Mesothelial cell of epicardium (in vitro differentiated cells): Measurements from ENCODE around the gene BANF1. TPM values are rescaled to one million over a fixed set of nuclear protein-coding genes. Genes with fewer than 3 reads are reported as not detected.
A peak's percentile ranks its signal among the peaks of the same experiment; 100 is the strongest.

Experiments used
- DNase-seq, 2 experiments: peaks; one replicate each; pipeline ENCODE4 v3.0.0; 2021; ENCODE audit warnings: low spot score in 2 of 2; ENCODE audit not compliant: unreplicated experiment in 2 of 2
- H3K27ac Mint-ChIP-seq: 2 replicates; pipeline ENCODE4 v1.8.0; 2021; ENCODE audit warnings: mixed read lengths
- H3K27me3 Mint-ChIP-seq: 2 replicates; pipeline ENCODE4 v1.8.0; 2021; ENCODE audit warnings: low read depth, mixed read lengths
- H3K36me3 Mint-ChIP-seq: 2 replicates; pipeline ENCODE4 v1.8.0; 2021; ENCODE audit warnings: mixed read lengths
- H3K4me1 Mint-ChIP-seq: 2 replicates; pipeline ENCODE4 v1.8.0; 2021; ENCODE audit warnings: mixed read lengths
- H3K4me3 Mint-ChIP-seq: 2 replicates; pipeline ENCODE4 v1.8.0; 2021; ENCODE audit warnings: mild to moderate bottlenecking, moderate library complexity, mixed read lengths
- H3K9me3 Mint-ChIP-seq: 2 replicates; pipeline ENCODE4 v1.8.0; 2021; ENCODE audit warnings: mixed read lengths
- total RNA-seq: library from RNA; stranded (reverse); gene quantifications from 3 replicates; pipeline ENCODE4 v1.2.1, GENCODE V29; 2021
- TF ChIP-seq, protein P1 (sequence below): fragments of 200-600 bp; sonication (generic); IDR thresholded peaks from one replicate; pipeline ENCODE4 v1.5.0; 2021; ENCODE audit warnings: antibody characterized with exemption; ENCODE audit not compliant: unreplicated experiment

The BANF1 gene
- total RNA-seq, 1 donor from 2014 or later: 170 TPM

- Mint-ChIP-seq H3K27ac (no peak overlapping the region), H3K27me3 (no peaks in the 10 kb centered on the region)
Observed at GRCh38 chr11:65992056-65992455, 10.2 kb upstream of the BANF1 start.

GRCh38 chr11:65997286-65997685 lies 5.0 kb upstream of the BANF1 start:
- Mint-ChIP-seq H3K4me3 (no peak overlapping the region), H3K27ac (no peak overlapping the region)
- no peak for DNase-seq

More at GRCh38 chr11:65992056-65992455, 10.2 kb upstream of the BANF1 start:
- Mint-ChIP-seq H3K36me3 (peaks cover 11% of the 10 kb centered on the region), H3K4me1 (no peaks in the 10 kb centered on the region), H3K4me3 (no peak overlapping the region), H3K9me3 (no peaks in the 10 kb centered on the region)
- DNase-seq: no peak
- TF ChIP-seq, protein P1, sequence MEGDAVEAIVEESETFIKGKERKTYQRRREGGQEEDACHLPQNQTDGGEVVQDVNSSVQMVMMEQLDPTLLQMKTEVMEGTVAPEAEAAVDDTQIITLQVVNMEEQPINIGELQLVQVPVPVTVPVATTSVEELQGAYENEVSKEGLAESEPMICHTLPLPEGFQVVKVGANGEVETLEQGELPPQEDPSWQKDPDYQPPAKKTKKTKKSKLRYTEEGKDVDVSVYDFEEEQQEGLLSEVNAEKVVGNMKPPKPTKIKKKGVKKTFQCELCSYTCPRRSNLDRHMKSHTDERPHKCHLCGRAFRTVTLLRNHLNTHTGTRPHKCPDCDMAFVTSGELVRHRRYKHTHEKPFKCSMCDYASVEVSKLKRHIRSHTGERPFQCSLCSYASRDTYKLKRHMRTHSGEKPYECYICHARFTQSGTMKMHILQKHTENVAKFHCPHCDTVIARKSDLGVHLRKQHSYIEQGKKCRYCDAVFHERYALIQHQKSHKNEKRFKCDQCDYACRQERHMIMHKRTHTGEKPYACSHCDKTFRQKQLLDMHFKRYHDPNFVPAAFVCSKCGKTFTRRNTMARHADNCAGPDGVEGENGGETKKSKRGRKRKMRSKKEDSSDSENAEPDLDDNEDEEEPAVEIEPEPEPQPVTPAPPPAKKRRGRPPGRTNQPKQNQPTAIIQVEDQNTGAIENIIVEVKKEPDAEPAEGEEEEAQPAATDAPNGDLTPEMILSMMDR: no peak

DNA sequence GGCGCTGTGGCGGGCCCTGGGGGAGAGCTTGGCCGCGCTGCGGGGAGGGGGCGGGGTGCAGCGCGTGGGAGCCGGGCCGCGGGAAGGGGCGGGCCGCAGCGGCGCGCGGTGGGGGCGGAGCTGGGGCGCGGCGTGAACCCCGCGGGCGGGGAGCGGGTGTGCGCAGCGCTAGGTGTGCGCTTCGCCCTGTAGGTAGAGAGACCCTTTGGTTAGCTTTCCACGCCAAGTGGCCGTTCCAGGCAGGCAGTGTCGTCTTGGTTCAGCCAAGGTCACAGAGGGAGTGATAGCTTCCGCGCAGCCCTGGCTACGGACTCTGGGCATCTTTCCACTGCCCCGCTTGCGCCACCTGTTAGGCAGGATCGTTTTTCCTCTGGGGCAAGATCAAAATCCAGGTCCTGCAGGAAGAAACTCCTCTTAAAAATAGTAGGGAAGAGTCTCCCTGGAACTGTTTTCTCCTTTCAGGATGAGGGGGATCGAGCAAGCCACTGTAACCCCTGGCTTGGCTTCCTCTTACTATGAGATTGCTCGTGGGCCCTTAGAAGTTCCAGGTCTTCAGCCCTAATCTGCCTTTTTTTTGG lies 434 bp downstream of the BANF1 start:
- DNase-seq: no peak

More at GRCh38 chr11:65997286-65997685, 5.0 kb upstream of the BANF1 start:
- H3K36me3 Mint-ChIP-seq: peaks cover 23% of the 10 kb centered on the region
- H3K9me3 Mint-ChIP-seq: no peaks in the 10 kb centered on the region
- peaks cover 10% of the 10 kb centered on the region for H3K4me1 Mint-ChIP-seq
- TF ChIP-seq, protein P1: no peak
- no peaks in the 10 kb centered on the region for H3K27me3 Mint-ChIP-seq

DNA sequence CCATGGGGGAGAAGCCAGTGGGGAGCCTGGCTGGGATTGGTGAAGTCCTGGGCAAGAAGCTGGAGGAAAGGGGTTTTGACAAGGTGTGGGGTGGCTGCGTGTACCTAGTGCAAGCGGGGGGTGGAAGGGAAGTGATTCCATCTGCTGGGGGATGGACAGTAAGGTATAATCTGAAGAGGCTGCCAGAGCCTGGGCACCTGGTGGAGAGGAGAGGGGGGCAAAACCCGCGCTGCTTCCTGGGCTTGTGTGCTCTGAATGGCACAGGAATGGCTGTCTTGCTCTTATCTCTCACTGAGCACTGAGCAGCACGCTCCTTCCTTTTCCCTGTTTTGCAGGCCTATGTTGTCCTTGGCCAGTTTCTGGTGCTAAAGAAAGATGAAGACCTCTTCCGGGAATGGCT lies 988 bp downstream of the BANF1 start:
- Mint-ChIP-seq H3K36me3 (peaks cover 8% of the 10 kb centered on the region), H3K9me3 (no peaks in the 10 kb centered on the region), H3K27me3 (no peaks in the 10 kb centered on the region), H3K27ac (peak overlapping the region; percentile 90), H3K4me1 (peaks cover 23% of the 10 kb centered on the region), H3K4me3 (peak overlapping the region; percentile 97)
- TF ChIP-seq, protein P1: no peak
- no peak for DNase-seq

More for the DNA sequence above, 434 bp downstream of the BANF1 start:
- Mint-ChIP-seq H3K27ac (peak overlapping the region; percentile 100), H3K36me3 (peaks cover 11% of the 10 kb centered on the region), H3K4me3 (peak overlapping the region; percentile 97), H3K27me3 (no peaks in the 10 kb centered on the region), H3K9me3 (no peaks in the 10 kb centered on the region), H3K4me1 (peaks cover 23% of the 10 kb centered on the region)
- TF ChIP-seq, protein P1: no peak

DNA sequence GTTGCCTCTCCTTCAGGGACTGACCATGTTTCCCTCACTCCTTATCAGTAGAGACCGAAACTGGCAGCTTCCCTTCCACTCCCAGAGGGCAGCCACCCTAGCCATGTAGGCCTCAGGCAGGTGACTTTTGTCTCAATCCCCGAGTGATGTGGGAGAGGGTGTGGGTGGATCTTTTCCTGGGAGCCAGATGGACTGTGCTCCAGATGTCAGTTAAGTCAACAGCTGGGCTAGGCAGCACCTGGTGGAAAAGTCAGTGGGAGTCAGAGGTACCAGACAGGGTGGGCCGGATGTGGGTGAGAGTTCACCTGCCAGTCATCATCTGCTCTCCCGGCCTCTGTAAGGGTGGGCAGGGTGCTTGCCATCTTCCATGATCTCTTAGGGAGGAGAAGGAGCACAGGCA lies 1.9 kb downstream of the BANF1 start:
- no peaks in the 10 kb centered on the region for H3K27me3 Mint-ChIP-seq
- H3K4me1 Mint-ChIP-seq: peaks cover 23% of the 10 kb centered on the region
- peak overlapping the region; percentile 40 for H3K4me3 Mint-ChIP-seq
- TF ChIP-seq, protein P1: no peak
- no peak for DNase-seq
- H3K27ac Mint-ChIP-seq: no peak overlapping the region
- peaks cover 2% of the 10 kb centered on the region for H3K36me3 Mint-ChIP-seq
- H3K9me3 Mint-ChIP-seq: no peaks in the 10 kb centered on the region
